ENCODE measurements around the gene KIAA0232.

KIAA0232 gene, protein sequence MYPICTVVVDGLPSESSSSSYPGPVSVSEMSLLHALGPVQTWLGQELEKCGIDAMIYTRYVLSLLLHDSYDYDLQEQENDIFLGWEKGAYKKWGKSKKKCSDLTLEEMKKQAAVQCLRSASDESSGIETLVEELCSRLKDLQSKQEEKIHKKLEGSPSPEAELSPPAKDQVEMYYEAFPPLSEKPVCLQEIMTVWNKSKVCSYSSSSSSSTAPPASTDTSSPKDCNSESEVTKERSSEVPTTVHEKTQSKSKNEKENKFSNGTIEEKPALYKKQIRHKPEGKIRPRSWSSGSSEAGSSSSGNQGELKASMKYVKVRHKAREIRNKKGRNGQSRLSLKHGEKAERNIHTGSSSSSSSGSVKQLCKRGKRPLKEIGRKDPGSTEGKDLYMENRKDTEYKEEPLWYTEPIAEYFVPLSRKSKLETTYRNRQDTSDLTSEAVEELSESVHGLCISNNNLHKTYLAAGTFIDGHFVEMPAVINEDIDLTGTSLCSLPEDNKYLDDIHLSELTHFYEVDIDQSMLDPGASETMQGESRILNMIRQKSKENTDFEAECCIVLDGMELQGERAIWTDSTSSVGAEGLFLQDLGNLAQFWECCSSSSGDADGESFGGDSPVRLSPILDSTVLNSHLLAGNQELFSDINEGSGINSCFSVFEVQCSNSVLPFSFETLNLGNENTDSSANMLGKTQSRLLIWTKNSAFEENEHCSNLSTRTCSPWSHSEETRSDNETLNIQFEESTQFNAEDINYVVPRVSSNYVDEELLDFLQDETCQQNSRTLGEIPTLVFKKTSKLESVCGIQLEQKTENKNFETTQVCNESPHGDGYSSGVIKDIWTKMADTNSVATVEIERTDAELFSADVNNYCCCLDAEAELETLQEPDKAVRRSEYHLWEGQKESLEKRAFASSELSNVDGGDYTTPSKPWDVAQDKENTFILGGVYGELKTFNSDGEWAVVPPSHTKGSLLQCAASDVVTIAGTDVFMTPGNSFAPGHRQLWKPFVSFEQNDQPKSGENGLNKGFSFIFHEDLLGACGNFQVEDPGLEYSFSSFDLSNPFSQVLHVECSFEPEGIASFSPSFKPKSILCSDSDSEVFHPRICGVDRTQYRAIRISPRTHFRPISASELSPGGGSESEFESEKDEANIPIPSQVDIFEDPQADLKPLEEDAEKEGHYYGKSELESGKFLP (N-terminal part only)
- total RNA-seq = 23.0 to 127 (median 76.1) reads per million in 17 experiments

DNA sequence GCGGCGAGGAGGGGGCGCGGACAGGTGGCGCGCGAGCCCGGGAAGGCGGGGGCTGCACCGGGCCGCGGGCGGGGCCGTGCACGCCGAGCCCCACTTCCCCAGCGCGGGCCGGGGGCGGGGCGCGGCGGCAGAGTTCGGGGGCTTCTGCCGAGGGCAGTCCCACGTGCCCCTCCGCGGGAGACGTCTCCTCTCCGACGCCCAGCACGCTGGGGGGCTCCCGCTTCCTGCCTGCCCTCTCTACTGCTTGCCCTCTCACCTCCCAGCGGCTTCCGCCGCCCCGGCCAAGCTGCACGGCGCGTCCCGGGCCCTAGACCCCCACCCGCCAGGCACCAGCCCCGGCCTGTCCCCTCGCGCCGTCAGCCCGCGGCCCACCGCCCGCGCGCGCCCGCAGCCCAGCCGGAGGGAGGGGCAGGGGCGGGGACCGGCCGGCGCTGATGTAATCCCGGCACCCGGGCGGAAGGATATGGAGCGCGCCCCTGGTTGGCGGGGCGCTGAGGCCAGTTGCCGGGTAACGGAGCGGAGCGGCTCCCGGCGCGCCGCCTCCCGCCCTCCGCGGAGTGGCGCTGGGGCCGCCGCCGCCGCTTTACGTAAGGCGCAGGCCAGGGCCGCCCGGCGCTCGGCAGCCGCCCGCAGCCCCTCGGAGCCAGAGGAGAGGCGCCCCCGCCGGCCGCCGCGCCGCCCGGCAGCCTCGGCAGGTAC is at the start of gene KIAA0232:
KIAA0232 (plus strand) TSS at position 581 of the 699 bp plus-strand sequence. CDS start 41,727 bp downstream, outside the sequence.
- DNase-seq = peak; percentile 93 to 98 (median 96)

DNA sequence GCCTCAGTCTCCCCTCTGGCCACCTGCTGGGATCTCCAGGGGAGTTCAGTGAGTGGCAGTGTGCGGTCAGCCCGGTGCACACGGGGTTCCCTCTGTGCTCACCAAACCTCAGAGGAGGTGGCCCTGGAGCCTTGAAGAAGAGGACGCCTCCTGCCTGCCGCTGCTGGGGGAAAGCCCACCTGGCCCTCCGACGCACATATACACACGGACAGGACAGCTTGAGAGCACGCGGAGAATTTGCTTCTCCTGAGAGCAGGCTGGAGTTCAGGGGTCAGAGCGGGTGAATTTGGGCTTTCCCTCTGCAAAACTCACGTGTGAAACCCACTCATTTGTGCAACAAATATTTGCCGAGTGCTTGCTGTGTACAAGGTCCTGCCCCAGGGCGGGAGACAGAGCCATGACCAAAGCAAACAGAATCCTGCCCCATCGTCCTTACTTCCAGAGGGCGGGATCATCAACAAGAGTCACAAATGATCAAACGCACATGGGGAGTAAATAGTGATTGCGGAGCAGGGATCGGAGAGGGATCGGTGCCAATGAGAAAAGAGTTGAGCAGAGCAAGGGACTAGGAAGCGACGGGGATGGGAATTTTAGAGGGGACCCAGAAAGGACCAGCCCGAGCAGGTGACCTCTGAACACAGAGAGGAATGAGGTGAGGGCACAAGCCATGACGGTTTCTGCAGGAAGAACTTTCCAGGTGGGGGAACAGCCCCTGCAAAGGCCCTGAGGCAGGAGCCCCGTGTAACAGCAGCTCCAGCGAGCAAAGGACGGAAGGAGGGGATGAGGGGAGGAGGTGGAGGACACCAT is 49.0 kb upstream of the KIAA0232 start:
- DNase-seq = no peak

DNA sequence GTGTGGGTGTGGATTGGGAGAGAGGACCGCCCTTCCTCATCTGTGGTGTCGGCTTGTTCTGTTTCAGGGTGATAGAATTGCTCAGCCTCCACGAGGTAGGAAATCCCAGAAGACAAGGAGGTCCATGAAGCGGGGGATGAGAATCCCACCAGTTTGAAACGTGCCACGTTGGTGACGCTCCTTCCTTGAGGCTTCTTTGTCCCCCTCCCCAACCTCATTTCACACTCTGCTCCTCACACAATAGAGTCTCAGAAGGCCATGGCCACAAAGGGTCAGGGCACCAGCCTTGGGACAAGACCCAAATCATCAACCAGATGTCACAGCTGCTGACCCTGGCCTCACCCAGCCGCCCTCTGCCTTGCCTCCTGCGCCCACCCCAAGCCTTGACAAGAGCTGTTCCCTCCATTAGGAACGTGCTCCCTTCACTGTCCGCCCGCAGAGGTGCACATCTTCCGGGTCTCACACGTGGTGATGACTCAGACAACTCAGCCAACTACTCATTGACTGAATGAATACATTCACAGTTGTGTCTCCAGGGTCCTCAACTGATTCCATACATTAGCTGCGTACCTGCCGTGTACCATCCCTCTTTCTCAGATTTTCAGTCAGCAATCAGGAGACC is 48.3 kb upstream of the KIAA0232 start:
- peak in 1 of 4 experiments; percentile 27 for DNase-seq

DNA sequence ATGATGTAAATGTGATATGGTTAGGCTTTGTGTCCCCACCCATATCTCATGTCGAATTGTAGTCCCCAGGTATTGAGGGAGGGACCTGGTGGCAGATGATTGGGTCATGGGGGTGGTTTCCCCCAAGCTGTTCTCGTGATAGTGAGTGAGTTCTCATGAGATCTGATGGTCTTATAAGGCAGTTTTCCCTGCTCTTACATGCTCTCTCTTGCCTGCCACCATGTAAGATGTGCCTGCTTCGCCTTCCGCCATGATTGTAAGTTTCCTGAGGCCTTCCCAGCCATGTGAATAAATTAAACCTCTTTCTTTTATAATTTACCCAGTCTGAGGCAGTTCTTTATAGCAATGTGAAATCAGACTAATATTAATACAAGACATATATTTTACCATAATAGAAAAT is 42.6 kb upstream of the KIAA0232 start:
- DNase-seq = no peak

DNA sequence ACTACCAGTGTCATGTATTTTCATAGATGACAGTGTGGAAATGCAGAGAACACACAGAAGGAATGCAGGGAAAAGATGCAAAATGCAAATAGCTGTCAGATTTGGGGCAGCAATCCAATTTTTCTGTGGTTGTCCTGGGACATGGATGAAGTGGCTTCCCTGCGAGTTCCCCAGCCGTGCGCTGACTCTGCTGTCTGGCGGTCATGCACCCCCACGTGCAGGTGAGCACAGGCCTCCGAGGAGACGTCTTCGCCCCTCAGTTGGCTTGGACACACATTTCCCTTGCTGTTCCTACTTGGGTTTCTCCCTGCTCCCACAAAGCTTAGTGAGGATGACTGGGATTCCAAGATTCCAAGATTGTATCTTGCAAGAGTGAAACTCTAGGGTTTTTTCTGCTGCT is 42.2 kb upstream of the KIAA0232 start:
- no peak for DNase-seq

GRCh38 chr4:6742507-6742906 is 40.0 kb upstream of the KIAA0232 start:
- no peak for DNase-seq

- no peak for DNase-seq
Observed at GRCh38 chr4:6742989-6743388, 39.5 kb upstream of the KIAA0232 start.

DNA sequence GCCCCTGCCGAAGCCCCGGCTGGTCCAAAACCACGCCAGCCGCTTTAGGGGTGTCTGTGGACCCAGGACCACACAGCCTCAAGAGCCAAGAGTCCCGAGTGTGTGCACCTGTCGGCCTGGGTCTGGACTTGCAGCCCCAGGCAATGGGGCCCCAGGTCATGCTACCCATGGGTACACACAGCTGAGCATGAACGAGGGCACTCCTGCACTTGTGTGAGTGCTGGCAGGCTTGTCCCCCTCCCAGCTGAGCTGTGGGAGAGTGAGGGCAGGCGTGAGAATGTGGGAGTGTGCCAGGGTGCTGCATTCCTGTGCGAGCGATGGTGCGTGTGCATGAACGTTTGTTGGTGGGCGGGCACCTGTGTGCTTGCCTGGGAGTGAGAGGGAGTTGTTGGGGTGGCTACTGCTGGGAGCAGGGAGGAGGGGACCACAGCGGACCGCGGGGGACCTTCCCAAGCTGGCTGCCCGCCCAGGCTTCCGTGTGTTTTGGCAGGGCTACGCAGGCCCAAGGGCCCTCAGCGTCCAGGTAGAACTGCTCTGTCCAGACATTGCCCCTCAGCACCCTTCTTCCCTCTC is 35.7 kb upstream of the KIAA0232 start:
- DNase-seq = no peak

DNA sequence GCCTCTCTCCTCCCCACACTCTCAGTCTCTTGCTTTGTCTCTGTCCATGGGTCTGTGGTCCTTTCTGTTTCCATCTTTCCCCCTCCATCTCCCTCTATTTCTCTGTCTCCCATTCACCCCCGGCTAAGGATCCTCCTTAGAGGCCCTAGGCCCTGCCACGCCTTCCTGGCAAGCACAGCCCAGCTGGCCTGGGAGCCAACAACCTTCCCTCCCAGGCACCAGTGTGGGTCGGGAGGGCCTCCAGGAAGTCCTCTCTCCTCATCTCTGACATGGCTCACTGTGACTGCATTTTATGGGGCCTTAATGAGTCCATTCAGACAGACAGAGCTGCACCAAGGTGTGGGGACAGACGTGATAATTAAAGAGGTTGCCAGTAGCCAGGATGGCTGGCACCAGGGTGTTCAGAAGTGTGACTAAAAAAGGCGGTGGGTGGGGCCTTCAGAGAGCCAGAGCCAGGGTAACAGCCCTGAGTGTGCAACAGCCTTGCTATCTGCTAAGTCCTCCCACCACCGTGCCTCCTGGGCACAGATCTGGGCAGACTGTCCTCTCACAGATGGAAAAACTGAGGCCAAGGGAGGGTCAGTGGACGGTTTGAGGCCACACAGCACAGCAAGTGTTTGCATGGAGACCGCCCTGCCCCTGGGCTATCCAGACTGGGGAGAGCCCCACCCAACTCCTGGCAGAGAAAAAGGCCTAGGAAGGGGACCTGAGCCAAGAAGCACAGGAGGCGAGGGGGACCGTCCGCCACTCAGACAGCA is 35.1 kb upstream of the KIAA0232 start:
- no peak for DNase-seq

DNA sequence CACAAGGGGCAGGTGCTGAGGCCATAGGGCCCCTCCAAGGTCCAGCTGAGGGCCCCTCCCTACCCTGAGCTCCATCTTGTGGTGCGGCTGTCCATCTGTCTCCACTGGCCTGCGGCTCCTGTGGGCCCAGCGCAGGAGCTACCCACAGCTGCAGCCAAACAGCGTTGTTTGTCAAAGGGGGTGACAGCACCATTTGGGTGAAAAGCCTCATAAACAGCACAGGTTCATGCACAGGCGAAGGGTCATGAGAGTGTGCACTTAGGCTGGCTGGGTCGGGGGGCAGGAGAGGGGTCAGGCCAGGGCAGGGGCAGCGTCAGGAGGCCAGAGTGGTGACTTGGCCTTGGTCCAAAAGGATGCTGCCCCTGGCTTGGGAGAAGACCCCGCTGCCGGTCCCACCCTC is 34.2 kb upstream of the KIAA0232 start:
- DNase-seq = no peak

DNA sequence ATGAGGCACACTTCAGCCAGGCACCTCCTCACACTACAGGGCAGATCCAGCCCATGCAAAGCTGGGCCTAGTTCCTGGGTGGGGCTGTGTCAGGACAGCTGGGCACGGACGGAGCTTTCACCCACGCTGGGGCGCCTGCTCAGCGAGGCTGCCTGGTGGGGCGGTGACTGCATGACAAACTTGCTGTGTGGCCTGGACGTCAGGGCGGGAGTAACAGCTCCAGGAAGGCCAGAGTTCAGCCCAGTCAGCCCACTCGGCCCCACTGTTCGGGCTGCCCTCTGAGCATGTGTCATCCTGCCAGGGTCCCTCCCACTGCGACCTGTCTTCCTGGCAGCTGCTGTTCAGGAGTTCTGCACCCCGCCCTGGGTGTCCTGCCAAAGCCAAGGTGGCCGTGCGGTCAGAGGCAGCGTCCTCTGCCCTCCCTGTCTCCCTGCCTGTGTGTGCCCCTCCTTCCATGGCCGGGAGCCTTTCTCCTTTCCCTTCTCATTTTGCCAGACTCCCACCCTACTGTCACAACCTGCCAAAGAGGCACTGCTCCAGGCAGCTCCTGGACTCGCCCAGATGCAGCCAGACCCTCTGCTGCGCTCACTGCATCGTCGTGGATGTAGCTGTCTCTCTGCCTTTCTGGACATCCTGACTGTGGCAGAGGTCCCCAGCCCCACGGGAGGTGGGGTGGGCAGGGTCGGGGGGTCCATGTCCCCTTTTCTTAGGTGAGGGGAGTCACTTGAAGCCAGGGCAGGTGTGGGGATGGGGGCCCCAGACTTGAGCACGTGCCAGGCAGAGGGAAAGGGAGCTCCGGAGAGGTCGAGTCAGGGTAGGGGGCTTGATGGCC is 33.0 kb upstream of the KIAA0232 start:
- peak; percentile 69 to 88 (median 82) for DNase-seq

DNA sequence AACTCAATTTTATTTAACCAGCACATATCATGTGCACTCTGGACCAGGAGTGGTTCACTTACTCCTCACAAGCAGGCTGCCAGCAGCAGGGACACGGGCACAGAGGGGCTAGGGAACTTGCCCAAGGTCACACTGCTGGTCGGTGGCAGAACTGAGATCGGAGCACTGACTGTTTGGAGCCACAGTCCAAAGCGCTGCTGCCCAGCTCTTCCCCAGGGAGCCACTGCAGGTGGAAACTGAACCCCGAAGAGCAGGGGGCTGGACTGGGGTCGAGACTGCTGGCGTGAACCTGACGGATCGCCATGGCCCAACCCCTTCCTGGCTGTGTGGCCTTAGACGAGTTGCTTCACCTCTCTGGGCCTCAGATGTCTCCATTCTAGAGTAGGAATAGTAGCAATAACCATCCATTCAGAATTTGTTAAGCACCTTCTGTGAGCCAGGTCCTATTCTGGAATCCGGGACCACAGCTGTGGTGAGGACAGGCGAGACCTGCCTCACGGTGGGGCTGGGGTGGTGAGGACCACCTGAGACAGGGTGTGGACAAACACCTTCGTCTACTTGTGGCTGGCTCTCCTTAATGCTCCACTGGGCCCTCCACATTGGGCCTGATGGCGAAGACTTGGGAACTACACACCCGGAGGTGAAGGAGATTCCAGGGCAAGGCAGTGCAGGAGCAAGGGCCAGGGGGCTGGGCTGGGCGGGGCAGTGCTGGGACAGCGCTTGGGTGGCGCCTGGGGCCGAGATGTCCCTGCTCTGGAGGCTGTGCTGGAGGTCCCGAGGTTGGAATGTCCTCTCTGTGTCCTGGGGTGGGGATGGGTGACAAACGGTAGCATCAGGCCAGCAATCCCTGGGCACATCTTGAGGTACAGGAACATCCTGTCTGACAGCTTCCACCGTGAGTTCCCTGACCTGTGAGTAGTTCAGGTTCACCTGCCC is 32.0 kb upstream of the KIAA0232 start:
- no peak for DNase-seq

DNA sequence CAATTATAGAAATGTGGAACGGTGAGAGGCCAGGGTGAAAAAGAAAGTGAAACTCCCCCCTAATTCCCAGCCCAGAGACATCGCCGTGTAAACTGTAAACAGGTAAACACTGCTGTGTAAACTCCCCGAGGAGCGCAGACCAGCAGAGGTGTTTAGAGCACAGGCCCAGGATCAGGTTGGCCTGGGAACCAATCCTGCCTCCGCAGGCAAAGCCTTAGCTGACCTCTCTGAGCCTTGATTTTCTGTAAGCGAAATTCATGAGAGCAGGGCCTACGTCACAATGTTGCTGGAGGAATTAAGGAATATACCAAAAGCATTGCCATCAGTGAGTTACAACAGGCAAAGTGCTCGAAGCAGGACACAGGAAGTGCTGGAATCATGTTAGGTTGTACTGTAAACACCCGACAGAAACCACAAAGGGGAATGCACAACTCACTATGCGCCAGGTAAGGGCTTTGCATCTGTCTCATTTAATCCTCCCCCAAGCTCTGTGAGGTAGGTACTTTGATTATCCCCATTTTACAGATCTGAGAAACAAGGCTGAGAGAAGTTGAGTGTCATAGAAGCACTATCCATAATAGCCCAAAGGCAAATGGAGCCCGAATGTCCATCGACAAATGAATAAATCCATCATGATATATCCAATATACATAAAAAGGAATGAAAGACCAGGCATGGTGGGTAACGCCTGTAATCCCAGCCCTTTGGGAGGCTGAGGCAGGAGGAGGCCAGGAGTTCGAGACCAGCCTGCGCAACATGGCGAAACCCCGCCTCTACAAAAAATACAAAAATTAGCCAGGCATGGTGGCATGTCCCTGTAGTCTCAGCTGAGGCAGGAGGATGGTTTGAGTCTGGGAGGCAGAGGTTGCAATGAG is 30.7 kb upstream of the KIAA0232 start:
- DNase-seq = no peak

- DNase-seq = peak; percentile 30 to 74 (median 56)
Observed at GRCh38 chr4:6752486-6752829, 30.1 kb upstream of the KIAA0232 start.

- DNase-seq = peak in 2 of 4 experiments; percentile 39 to 43
Observed at GRCh38 chr4:6753103-6753560, 29.4 kb upstream of the KIAA0232 start.

DNA sequence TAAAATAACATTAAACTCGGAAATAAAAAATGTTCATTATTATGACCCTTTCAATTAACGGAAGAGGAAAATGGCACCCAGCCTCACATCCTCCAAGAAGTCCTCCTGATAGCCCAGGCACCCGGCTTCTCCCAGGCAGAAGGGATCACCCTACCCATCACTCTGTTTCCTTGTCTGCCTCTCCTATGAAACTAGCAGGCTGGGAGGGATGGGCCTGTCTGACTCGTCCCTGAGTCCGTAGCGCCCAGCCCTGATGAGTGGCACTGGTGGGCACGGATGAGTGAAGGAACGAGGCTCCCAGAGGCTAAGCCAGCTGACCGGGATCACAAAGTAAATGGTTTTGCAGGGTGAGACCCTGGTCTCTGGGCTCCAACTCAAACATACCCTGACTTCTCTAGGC is 28.6 kb upstream of the KIAA0232 start:
- DNase-seq = no peak
